Upper lobe of left lung (tissue), 6 donors: ENCODE data around the gene LYRM2. TPM values are rescaled to one million over a fixed set of nuclear protein-coding genes. Genes with fewer than 3 reads are reported as not detected.

Experiments used
- ATAC-seq, 2 donors: fragments of 200-7000 bp; cut with Tn5 transposase; one replicate each; pipeline ENCODE4 v1.9.1; 2022; ENCODE audit warnings: mild to moderate bottlenecking in 2 of 2, moderate library complexity in 2 of 2; ENCODE audit not compliant: low FRiP score in 2 of 2
- DNase-seq, 2 donors: peaks; one replicate each; pipeline ENCODE4 v3.0.0-alpha.2; 2019 to 2020
- H3K27ac ChIP-seq, 4 donors: fragments of 200-600 bp; sonication (generic); one replicate each; pipeline ENCODE4 v1.5.1; 2016 to 2019
- H3K27me3 ChIP-seq, 4 donors: fragments of 200-600 bp; sonication (generic); one replicate each; pipeline ENCODE4 v1.5.1; 2017 to 2019
- H3K36me3 ChIP-seq, 4 donors: fragments of 200-600 bp; sonication (generic); one replicate each; pipeline ENCODE4 v1.5.1; 2016 to 2019
- H3K4me1 ChIP-seq, 4 donors: fragments of 200-600 bp; sonication (generic); one replicate each; pipeline ENCODE4 v1.5.1; 2018 to 2019
- H3K4me3 ChIP-seq, 4 donors: fragments of 200-600 bp; sonication (generic); one replicate each; pipeline ENCODE4 v1.5.1; 2017 to 2019; ENCODE audit warnings: mild to moderate bottlenecking in 2 of 4, moderate library complexity in 1 of 4
- H3K9me3 ChIP-seq, 4 donors: fragments of 200-600 bp; sonication (generic); one replicate each; pipeline ENCODE4 v1.5.1; 2018 to 2019
- EP300 ChIP-seq, 4 donors: sonication (generic); formaldehyde crosslinking; IDR thresholded peaks; one replicate each; pipeline ENCODE4 v1.5.1; 2017; ENCODE audit warnings: antibody characterized with exemption in 4 of 4, control low read depth in 2 of 4
- POLR2A ChIP-seq, 4 donors: fragments of 450-650 bp; IDR thresholded peaks; one replicate each; pipeline ENCODE4 v1.5.1; 2016 to 2017; ENCODE audit warnings: antibody characterized with exemption in 4 of 4, mild to moderate bottlenecking in 2 of 4
- POLR2AphosphoS5 ChIP-seq, 2 donors: sonication (generic); formaldehyde crosslinking; IDR thresholded peaks; one replicate each; pipeline ENCODE4 v1.5.1; 2017; ENCODE audit warnings: antibody characterized with exemption in 2 of 2
- WGBS, 2 donors: methylation state at CpG; one replicate each; pipeline ENCODE4 v1.1.5; 2017 to 2018; 5-methylcytosine and 5-hydroxymethylcytosine counted together
- total RNA-seq, 6 donors: library from RNA; depleted of rRNA in 4 of 6; stranded (reverse); fragments of >200 nt in 4 of 6; gene quantifications; one replicate each; pipeline versions ENCODE4 v1.1.0 to v1.2.1, GENCODE V29; 2016 to 2021
- TF ChIP-seq, protein P1 (sequence below), 6 experiments: fragments of 450-650 bp in 4 of 6; fragments of 200-600 bp in 2 of 6; sonication (generic) in 2 of 6; IDR thresholded peaks; one replicate each; pipeline ENCODE4 v1.5.1; 2016 to 2019; ENCODE audit warnings: antibody characterized with exemption in 6 of 6
- donor health status: DM: no; HTN: no; CAD: no; lungs with moderate emphysema.
- donor health status: DM: no; HTN: yes; CAD: no; lungs with severe emphysema.

The LYRM2 gene
- total RNA-seq, 6 donors from 2014 or later: 7.3 to 32.4 (median 22.2) TPM

DNA sequence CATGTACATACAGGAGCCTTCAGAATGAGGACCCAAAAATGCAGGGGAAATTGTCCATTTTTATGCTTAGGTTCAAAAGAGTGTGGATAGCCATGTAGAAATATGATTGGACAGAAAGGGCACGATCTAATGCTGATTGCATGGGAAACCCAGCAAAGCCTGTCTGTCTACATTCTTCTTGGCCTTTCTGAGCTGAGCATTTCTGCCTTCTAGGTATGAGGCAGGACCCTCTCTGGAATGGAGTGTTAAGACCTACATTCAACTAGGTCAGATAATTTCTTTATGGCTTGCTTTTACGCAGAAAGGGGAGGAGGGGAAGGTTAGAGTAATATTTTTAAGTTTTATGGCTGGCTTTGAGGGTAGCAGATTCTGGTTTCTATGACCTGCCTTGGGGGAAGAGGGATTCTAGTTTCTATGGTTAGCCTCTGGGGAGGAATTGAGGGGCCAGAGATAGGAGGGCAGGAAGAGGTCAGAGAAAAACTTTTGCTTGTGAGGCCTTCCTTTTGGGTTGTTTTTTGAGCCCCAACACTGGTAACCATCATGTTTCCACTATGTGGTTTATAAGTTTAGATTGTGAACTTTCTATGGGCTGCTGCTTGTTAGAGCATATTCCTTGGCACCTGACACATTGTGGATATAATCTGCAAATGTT lies 63.5 kb downstream of the LYRM2 start:
- Histone ChIP-seq H3K27ac (no peak overlapping the region), H3K4me1 (no peaks in the 10 kb centered on the region), H3K4me3 (no peak overlapping the region), H3K27me3 (no peaks in the 10 kb centered on the region), H3K36me3 (no peaks in the 10 kb centered on the region), H3K9me3 (no peaks in the 10 kb centered on the region)
- 75 to 78% methylated on average over 2 of the region's 2 CpGs for WGBS, 2 donors
- ATAC-seq (no peak), DNase-seq (no peak)
- TF ChIP-seq POLR2A (IDR thresholded peaks at IDR 0.05) (no peak), EP300 (IDR thresholded peaks at IDR 0.05) (no peak), POLR2AphosphoS5 (IDR thresholded peaks at IDR 0.05) (no peak)
- TF ChIP-seq, protein P1, sequence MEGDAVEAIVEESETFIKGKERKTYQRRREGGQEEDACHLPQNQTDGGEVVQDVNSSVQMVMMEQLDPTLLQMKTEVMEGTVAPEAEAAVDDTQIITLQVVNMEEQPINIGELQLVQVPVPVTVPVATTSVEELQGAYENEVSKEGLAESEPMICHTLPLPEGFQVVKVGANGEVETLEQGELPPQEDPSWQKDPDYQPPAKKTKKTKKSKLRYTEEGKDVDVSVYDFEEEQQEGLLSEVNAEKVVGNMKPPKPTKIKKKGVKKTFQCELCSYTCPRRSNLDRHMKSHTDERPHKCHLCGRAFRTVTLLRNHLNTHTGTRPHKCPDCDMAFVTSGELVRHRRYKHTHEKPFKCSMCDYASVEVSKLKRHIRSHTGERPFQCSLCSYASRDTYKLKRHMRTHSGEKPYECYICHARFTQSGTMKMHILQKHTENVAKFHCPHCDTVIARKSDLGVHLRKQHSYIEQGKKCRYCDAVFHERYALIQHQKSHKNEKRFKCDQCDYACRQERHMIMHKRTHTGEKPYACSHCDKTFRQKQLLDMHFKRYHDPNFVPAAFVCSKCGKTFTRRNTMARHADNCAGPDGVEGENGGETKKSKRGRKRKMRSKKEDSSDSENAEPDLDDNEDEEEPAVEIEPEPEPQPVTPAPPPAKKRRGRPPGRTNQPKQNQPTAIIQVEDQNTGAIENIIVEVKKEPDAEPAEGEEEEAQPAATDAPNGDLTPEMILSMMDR (IDR thresholded peaks at IDR 0.05): no peak

DNA sequence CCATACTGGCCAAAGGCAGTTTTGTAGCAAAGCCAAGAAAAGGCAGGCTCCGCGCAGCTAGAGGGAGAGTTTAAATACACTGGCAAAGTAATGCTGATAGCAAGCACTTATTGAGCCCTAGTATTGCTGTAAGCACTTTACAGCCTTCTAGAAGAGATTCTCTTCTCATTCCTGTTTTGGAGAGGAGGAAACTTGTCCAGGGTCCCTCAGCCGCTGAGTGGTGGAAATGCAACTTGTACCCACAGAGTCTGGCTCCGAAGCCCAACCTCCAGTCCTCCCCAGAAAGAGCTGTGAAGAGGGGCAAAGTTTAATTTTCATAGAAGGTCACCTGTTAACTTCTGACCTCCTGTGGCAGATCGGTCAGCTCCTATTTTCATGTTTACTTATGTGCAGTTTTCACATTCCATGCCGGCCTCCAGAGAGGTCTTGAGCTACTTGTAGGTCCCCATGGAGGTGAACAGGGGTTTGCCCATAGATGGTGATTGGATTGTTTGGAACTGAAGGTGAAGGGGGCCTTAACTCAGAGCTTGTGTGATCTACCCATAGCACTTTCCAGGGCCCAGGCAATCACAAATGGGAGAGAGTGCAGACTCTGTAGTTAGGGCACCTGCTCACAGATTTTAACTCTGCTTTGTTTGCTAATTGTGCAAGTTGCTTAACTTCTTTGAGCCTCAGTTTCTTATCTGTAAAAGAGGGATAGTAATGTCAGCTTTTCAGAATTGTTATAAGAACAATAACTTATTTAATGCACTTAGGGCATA lies 70.7 kb downstream of the LYRM2 start:
- Histone ChIP-seq H3K36me3 (no peaks in the 10 kb centered on the region), H3K27me3 (no peaks in the 10 kb centered on the region), H3K4me3 (no peak overlapping the region), H3K9me3 (no peaks in the 10 kb centered on the region), H3K4me1 (peaks cover 0 to 6% (median 0%) of the 10 kb centered on the region in 4 donors), H3K27ac (peak overlapping the region in 1 of 4 donors; percentile 36)
- DNase-seq: peak in 1 of 2 donors; percentile 23
- ATAC-seq: peak in 1 of 2 donors; percentile 64
- no peak for TF ChIP-seq EP300 (IDR thresholded peaks at IDR 0.05)
- TF ChIP-seq, protein P1 (IDR thresholded peaks at IDR 0.05): no peak
- TF ChIP-seq POLR2A (IDR thresholded peaks at IDR 0.05): no peak
- TF ChIP-seq POLR2AphosphoS5 (IDR thresholded peaks at IDR 0.05): no peak
- WGBS, 2 donors: 66 to 70% methylated on average over 6 of the region's 6 CpGs

DNA sequence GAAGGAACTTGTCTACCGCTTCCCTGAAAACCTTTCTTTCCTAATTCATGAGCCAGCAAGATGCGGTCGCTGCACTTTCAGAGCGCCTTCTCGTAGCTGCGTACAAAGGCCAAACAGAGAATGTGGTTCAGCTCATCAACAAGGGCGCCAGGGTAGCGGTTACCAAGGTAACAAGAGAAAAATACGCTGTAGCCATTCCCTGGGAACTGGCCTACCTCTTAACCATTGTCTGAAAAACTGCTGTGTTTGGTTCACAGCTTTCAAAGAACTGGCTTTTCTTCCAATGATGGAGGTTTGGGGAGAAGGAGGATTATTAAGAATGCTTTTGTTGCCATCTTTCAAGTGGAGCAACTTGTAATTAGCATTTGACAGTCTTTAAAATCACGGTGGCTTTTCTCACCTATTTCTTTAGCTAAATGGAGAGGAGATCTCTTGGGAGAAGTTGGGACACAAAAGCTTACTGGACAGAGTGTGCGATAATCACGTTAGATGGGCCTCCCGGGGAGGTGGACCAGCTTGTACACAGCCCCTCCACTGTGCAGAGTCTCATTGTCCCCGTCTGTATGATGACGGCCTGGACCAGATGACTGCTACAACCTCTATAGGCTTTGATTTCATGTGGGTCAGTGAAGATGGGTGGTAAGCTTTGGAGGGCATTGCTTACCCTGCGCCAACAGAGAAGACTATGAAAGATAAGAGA lies 71.5 kb downstream of the LYRM2 start:
- ATAC-seq (peak in 1 of 2 donors; percentile 42), DNase-seq (no peak)
- WGBS, 2 donors: 81 to 89% methylated on average over 16 of the region's 16 CpGs
- Histone ChIP-seq H3K4me3 (no peak overlapping the region), H3K4me1 (peaks cover 0 to 6% (median under 1%) of the 10 kb centered on the region in 4 donors), H3K27me3 (no peaks in the 10 kb centered on the region), H3K9me3 (no peaks in the 10 kb centered on the region), H3K36me3 (no peaks in the 10 kb centered on the region), H3K27ac (no peak overlapping the region)
- TF ChIP-seq POLR2AphosphoS5 (IDR thresholded peaks at IDR 0.05) (no peak), EP300 (IDR thresholded peaks at IDR 0.05) (no peak), POLR2A (IDR thresholded peaks at IDR 0.05) (no peak)
- TF ChIP-seq, protein P1 (IDR thresholded peaks at IDR 0.05): no peak

DNA sequence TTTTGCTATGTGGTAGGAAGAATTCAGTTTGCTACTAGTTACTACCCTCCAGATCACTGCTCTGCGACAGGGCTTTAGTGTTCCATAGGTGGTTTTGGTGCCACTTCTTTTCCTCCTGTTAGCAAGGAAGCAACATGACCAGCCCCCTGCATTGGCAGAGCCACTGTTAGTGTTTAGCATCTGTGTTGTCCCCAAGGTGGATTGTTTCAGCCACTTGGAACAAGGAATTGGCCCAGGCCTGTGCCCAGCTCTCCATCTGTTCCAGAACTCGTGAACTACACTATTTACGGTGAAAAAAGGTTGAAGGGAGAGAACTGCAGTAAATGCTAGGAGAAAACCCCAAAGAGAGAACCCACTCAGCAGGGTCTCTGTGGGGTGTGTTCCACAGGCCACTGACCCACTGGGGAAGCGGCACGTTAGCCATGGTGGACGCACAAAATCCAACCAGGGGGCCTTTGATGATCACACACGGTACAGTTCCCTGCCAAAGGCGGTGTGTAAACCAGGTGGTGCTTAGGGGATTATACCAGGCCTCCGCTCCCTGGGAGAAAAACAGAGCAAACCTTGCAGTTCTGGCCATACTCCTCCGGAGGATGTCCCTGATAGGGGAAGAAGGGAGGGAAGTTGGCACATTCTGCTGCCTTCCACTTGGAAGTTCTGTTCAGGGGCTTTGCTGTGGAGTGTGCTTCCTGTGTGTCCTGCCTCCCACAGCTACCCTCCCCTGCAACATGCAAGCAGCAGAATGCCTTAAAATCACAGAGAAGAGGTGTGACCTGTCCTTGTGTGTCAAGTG lies 72.3 kb downstream of the LYRM2 start:
- no peak overlapping the region for H3K4me3 ChIP-seq
- H3K36me3 ChIP-seq: no peaks in the 10 kb centered on the region
- H3K9me3 ChIP-seq: no peaks in the 10 kb centered on the region
- no peak for DNase-seq
- TF ChIP-seq, protein P1 (IDR thresholded peaks at IDR 0.05): no peak
- TF ChIP-seq POLR2A (IDR thresholded peaks at IDR 0.05) (no peak), EP300 (IDR thresholded peaks at IDR 0.05) (no peak), POLR2AphosphoS5 (IDR thresholded peaks at IDR 0.05) (no peak)
- H3K27me3 ChIP-seq: no peaks in the 10 kb centered on the region
- H3K4me1 ChIP-seq: peaks cover 0 to 6% (median 3%) of the 10 kb centered on the region in 4 donors
- no peak for ATAC-seq
- H3K27ac ChIP-seq: no peak overlapping the region
- 90 to 93% methylated on average over 9 to 10 of the region's 10 CpGs for WGBS, 2 donors
